HG02588 (cell line): ENCODE measurements around the gene LEAP2.

ENCODE experiments used
- ATAC-seq: cut with Tn5 transposase; IDR thresholded peaks from one replicate; pipeline ENCODE4 v1.9.1; 2021; ENCODE audit warnings: mild to moderate bottlenecking, moderate library complexity; ENCODE audit not compliant: unreplicated experiment

The LEAP2 gene

GRCh38 chr5:132876020-132876759 is 2.7 kb downstream of the LEAP2 start:
- no peak for ATAC-seq

GRCh38 chr5:132877466-132877865 is 4.0 kb downstream of the LEAP2 start:
- ATAC-seq, result no peak

GRCh38 chr5:132877938-132878337 is 4.5 kb downstream of the LEAP2 start:
- ATAC-seq, result no peak

GRCh38 chr5:132883261-132883834 is 9.9 kb downstream of the LEAP2 start:
- no peak for ATAC-seq

- ATAC-seq, result no peak
Observed at GRCh38 chr5:132884548-132884947, 11.1 kb downstream of the LEAP2 start.

- ATAC-seq, result no peak
Observed at GRCh38 chr5:132886064-132886823, 12.8 kb downstream of the LEAP2 start.

GRCh38 chr5:132887283-132887682 is 13.8 kb downstream of the LEAP2 start:
- no peak for ATAC-seq

GRCh38 chr5:132889501-132889900 is 16.0 kb downstream of the LEAP2 start:
- ATAC-seq, result no peak

GRCh38 chr5:132890817-132891216 is 17.3 kb downstream of the LEAP2 start:
- ATAC-seq, result no peak

- ATAC-seq, result no peak
Observed at GRCh38 chr5:132895719-132896305, 22.3 kb downstream of the LEAP2 start.

GRCh38 chr5:132896685-132897084 is 23.2 kb downstream of the LEAP2 start:
- no peak for ATAC-seq

GRCh38 chr5:132898094-132898493 is 24.6 kb downstream of the LEAP2 start:
- ATAC-seq, result no peak

GRCh38 chr5:132901036-132901435 is 27.6 kb downstream of the LEAP2 start:
- ATAC-seq, result no peak

- ATAC-seq, result no peak
Observed at GRCh38 chr5:132901730-132902129, 28.3 kb downstream of the LEAP2 start.

- no peak for ATAC-seq
Observed at GRCh38 chr5:132905938-132906337, 32.5 kb downstream of the LEAP2 start.

- ATAC-seq, result no peak
Observed at GRCh38 chr5:132907161-132907560, 33.7 kb downstream of the LEAP2 start.

- ATAC-seq, result no peak
Observed at GRCh38 chr5:132909702-132910101, 36.2 kb downstream of the LEAP2 start.

GRCh38 chr5:132915681-132916080 is 42.2 kb downstream of the LEAP2 start:
- ATAC-seq, result no peak

GRCh38 chr5:132916086-132916485 is 42.6 kb downstream of the LEAP2 start:
- ATAC-seq, result no peak
